GM12864 (cell line): ENCODE measurements around the gene CNDP1.

Experiments
- DNase-seq: peaks from one replicate; pipeline ENCODE4 v3.0.0-alpha.2; 2011; ENCODE audit warnings: low read depth
- H3K4me3 ChIP-seq: 2 replicates; pipeline ENCODE4 v1.5.1; 2011; ENCODE audit warnings: mild to moderate bottlenecking, low read depth, low read length, control low read depth
- TF ChIP-seq, protein P1 (sequence below): IDR thresholded peaks from 2 replicates; pipeline ENCODE4 v1.5.1; 2011; ENCODE audit warnings: low read depth, mild to moderate bottlenecking, moderate library complexity, low read length, control low read depth, inconsistent platforms; ENCODE audit errors: missing control alignments

CNDP1 gene

GRCh38 chr18:74516271-74517235 is 17.7 kb upstream of the CNDP1 start:
- DNase-seq, result no peak
- TF ChIP-seq, protein P1, sequence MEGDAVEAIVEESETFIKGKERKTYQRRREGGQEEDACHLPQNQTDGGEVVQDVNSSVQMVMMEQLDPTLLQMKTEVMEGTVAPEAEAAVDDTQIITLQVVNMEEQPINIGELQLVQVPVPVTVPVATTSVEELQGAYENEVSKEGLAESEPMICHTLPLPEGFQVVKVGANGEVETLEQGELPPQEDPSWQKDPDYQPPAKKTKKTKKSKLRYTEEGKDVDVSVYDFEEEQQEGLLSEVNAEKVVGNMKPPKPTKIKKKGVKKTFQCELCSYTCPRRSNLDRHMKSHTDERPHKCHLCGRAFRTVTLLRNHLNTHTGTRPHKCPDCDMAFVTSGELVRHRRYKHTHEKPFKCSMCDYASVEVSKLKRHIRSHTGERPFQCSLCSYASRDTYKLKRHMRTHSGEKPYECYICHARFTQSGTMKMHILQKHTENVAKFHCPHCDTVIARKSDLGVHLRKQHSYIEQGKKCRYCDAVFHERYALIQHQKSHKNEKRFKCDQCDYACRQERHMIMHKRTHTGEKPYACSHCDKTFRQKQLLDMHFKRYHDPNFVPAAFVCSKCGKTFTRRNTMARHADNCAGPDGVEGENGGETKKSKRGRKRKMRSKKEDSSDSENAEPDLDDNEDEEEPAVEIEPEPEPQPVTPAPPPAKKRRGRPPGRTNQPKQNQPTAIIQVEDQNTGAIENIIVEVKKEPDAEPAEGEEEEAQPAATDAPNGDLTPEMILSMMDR, result no peak

DNA sequence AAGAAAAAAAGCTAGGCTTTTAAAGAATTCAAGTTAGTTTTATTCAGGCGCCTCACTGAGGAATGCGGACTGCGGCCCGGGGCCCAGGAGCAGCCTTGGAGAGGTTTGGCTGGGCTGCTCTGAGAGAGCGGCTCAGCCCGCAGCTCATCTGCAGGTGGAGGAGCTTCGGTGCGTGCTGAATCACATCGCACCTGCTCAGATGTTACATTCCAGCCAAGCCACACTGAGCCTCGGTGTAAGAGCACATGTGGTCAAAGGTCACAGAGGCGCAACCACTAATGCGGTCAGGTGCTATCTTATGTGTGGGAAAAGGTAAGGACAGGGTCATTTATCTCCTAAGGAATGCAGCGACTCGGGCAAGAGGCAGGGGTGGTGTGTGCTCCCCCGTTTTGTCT is 17.1 kb upstream of the CNDP1 start:
- DNase-seq, result no peak
- TF ChIP-seq, protein P1, result no peak
- H3K4me3 ChIP-seq, result no peak overlapping the region

More at GRCh38 chr18:74516271-74517235, 17.7 kb upstream of the CNDP1 start:
- H3K4me3 ChIP-seq, result no peak overlapping the region

DNA sequence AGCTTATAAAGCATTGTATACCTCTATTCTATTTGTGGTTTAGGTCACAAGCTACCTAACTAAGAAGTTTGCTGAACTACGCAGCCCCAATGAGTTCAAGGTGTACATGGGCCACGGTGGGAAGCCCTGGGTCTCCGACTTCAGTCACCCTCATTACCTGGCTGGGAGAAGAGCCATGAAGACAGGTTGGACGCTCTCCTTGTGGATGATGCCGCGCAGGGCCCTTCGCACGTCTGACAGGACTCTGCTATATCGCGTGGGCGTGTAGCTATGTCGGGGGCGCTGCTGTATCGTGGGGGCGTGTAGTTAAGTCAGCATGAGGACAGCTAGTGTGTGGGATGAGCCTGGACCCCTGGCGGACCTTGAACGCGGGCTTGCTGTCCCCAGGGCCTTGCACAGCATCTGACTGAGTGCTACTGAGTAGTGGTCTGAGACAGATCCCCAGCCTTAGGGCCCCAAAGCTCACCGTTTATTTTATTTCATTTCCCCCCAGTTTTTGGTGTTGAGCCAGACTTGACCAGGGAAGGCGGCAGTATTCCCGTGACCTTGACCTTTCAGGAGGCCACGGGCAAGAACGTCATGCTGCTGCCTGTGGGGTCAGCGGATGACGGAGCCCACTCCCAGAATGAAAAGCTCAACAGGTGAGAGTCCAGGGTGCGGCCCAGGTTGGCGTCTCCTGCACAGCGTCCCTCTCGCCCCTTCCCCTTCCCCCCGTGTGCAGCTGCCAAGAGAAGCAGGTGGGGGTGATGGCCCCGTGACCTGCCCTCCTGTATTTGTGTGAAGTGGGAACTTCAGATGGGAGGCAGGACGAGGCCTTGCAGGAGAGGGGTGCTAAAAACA is 15.6 kb upstream of the CNDP1 start:
- no peak for DNase-seq
- H3K4me3 ChIP-seq, result no peak overlapping the region
- TF ChIP-seq, protein P1, result no peak

DNA sequence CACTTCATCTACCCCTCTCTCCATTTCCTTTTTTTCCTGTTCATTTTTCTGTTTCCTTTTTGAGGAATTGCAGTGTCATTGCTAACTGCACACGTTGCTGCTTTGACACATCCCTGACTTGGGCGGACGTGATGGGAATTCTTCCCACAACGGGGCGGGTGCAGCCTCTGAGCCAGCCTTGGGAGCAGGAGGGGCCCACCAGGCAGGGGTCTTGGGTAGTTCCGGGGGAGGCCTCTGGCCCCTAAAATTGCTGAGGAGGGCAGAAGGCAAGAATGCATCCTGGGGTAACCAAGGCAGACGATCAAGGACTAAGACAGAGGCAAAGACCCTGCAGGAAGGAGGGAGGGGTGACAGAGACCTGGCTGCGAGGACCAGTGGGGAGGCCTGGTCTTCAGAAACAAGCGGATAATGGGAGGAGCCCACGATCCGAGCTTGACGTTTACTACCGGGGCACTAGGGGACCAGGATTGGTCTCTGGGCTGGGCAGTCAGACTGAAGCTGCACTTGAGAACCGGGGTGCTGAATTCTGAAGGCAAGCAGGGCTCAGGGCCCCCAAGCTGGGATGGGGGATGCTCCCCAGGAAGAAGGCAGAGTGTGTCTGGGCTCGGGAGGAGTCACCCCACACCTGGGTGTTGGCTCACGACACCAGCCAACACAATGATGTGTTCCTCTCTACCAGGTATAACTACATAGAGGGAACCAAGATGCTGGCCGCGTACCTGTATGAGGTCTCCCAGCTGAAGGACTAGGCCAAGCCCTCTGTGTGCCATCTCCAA is 14.8 kb upstream of the CNDP1 start:
- TF ChIP-seq, protein P1, result no peak
- no peak for DNase-seq
- H3K4me3 ChIP-seq, result no peak overlapping the region

DNA sequence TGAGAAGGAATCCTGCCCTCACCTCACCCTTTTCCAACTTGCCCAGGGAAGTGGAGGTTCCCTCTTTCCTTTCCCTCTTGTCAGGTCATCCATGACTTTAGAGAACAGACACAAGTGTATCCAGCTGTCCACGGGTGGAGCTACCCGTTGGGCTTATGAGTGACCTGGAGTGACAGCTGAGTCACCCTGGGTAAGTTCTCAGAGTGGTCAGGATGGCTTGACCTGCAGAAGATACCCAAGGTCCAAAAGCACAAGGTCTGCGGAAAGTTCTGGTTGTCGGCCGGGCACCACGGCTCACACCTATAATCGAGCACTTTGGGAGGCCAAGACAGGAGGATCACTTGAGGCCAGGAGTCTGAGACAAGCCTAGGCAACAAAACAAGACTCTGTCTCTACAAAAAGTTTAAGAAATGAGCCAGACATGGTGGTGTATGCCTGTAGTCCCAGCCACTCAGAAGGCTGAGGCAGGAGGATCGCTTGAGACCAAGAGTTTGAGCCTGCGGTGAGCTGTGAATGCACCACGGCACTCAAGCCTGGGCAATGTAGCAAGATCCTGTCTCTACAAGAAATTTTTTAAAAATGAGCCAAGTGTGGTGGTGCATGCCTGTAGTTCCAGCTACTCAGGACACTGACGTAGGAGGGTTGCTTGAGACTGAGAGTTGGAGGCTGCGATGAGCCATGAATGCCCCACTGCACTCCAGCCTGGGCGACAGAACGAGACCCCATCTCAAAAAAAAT is 14.0 kb upstream of the CNDP1 start:
- no peak overlapping the region for H3K4me3 ChIP-seq
- no peak for DNase-seq
- TF ChIP-seq, protein P1, result no peak
